GM23338 (cell line): Measurements from ENCODE around the gene RHEBL1. TPM values are rescaled to one million over a fixed set of nuclear protein-coding genes. Genes with fewer than 3 reads are reported as not detected.

Experiments used
- ATAC-seq: fragments of 200-7000 bp; cut with Tn5 transposase; 3 replicates; pipeline ENCODE4 v1.9.1; 2020
- DNase-seq: peaks from one replicate; pipeline ENCODE4 v3.0.0-alpha.2; 2015; ENCODE audit warnings: low spot score
- H2AFZ ChIP-seq: fragments of 200-600 bp; sonication (generic); 2 replicates; pipeline ENCODE4 v1.8.0; 2016; ENCODE audit warnings: antibody characterized with exemption, mild to moderate bottlenecking, moderate library complexity
- H3F3A ChIP-seq: fragments of 200-600 bp; sonication (generic); replicated peaks from 2 replicates; pipeline ENCODE4 v1.8.0; 2017; ENCODE audit warnings: antibody characterized with exemption, mixed run types, low read depth
- H3K27ac ChIP-seq: fragments of 200-600 bp; sonication (generic); 2 replicates; pipeline ENCODE4 v1.6.1; 2016; ENCODE audit warnings: low read depth
- H3K27me3 ChIP-seq: fragments of 200-600 bp; sonication (generic); 2 replicates; pipeline ENCODE4 v1.8.0; 2016; ENCODE audit warnings: mild to moderate bottlenecking, mixed run types, moderate library complexity; ENCODE audit not compliant: insufficient read depth
- H3K36me3 ChIP-seq: fragments of 200-600 bp; sonication (generic); 2 replicates; pipeline ENCODE4 v1.8.0; 2016; ENCODE audit warnings: mild to moderate bottlenecking; ENCODE audit not compliant: insufficient read depth
- H3K4me1 ChIP-seq: fragments of 200-600 bp; sonication (generic); 2 replicates; pipeline ENCODE4 v1.8.0; 2016; ENCODE audit warnings: mild to moderate bottlenecking, moderate library complexity; ENCODE audit not compliant: insufficient read depth
- H3K4me2 ChIP-seq: fragments of 200-600 bp; sonication (generic); 2 replicates; pipeline ENCODE4 v1.7.1; 2017; ENCODE audit warnings: mixed run types
- H3K4me3 ChIP-seq: fragments of 200-600 bp; sonication (generic); 2 replicates; pipeline ENCODE4 v1.6.1; 2016; ENCODE audit warnings: mixed run types
- H3K79me2 ChIP-seq: fragments of 200-600 bp; sonication (generic); replicated peaks from 2 replicates; pipeline ENCODE4 v1.8.0; 2017; ENCODE audit warnings: mild to moderate bottlenecking; ENCODE audit not compliant: insufficient read depth
- H3K9me2 ChIP-seq: fragments of 200-600 bp; sonication (generic); 2 replicates; pipeline ENCODE4 v1.8.0; 2017; ENCODE audit not compliant: insufficient read depth
- H4K20me1 ChIP-seq: fragments of 200-600 bp; sonication (generic); replicated peaks from 2 replicates; pipeline ENCODE4 v1.8.0; 2017; ENCODE audit warnings: mild to moderate bottlenecking; ENCODE audit not compliant: insufficient read depth
- H3K27ac Mint-ChIP-seq: 2 replicates; pipeline ENCODE4 v1.8.0; 2020; ENCODE audit warnings: inconsistent platforms, mild to moderate bottlenecking, moderate library complexity, mixed read lengths
- H3K27me3 Mint-ChIP-seq: 3 replicates; pipeline ENCODE4 v1.8.0; 2022; ENCODE audit warnings: low read depth, mild to moderate bottlenecking, moderate library complexity, mixed read lengths, inconsistent platforms; ENCODE audit not compliant: insufficient read depth, poor library complexity
- H3K36me3 Mint-ChIP-seq: 3 replicates; pipeline ENCODE4 v1.8.0; 2021; ENCODE audit warnings: low read depth, mild to moderate bottlenecking, inconsistent platforms, moderate library complexity, mixed read lengths
- H3K4me1 Mint-ChIP-seq: 3 replicates; pipeline ENCODE4 v1.8.0; 2020; ENCODE audit warnings: mild to moderate bottlenecking, inconsistent platforms, mixed read lengths
- H3K4me3 Mint-ChIP-seq: 3 replicates; pipeline ENCODE4 v1.8.0; 2021; ENCODE audit warnings: moderate library complexity, mild to moderate bottlenecking, inconsistent platforms, mixed read lengths
- H3K9me3 Mint-ChIP-seq: 3 replicates; pipeline ENCODE4 v1.8.0; 2020; ENCODE audit warnings: moderate library complexity, mild to moderate bottlenecking, inconsistent platforms, mixed read lengths
- ETS1 ChIP-seq: IDR thresholded peaks from 2 replicates; pipeline ENCODE4 v1.6.1; 2016; ENCODE audit warnings: antibody characterized with exemption
- EZH2 ChIP-seq: fragments of 200-600 bp; sonication (generic); IDR thresholded peaks from one replicate; pipeline ENCODE4 v1.8.0; 2017; ENCODE audit warnings: antibody characterized with exemption, mild to moderate bottlenecking, low read depth; ENCODE audit not compliant: unreplicated experiment
- NANOG ChIP-seq: IDR thresholded peaks from 2 replicates; pipeline ENCODE4 v1.6.1; 2016; ENCODE audit warnings: antibody characterized with exemption, borderline replicate concordance
- POLR2AphosphoS5 ChIP-seq: IDR thresholded peaks from 2 replicates; pipeline ENCODE4 v1.6.1; 2016; ENCODE audit warnings: antibody characterized with exemption, low read depth
- REST ChIP-seq: IDR thresholded peaks from one replicate; pipeline ENCODE4 v1.6.1; 2018; ENCODE audit warnings: antibody characterized with exemption; ENCODE audit not compliant: unreplicated experiment
- STAT1 ChIP-seq: IDR thresholded peaks from one replicate; pipeline ENCODE4 v1.6.1; 2016; ENCODE audit warnings: antibody characterized with exemption; ENCODE audit not compliant: unreplicated experiment
- ZNF331 ChIP-seq: fragments of 250-450 bp; sonication (Bioruptor Pico); IDR thresholded peaks from 2 replicates; pipeline ENCODE4 v1.5.0; 2020; ENCODE audit warnings: low read depth, mild to moderate bottlenecking, moderate library complexity
- ZNF462 ChIP-seq: fragments of 250-450 bp; sonication (Bioruptor Pico); IDR thresholded peaks from 2 replicates; pipeline ENCODE4 v1.5.0; 2020; ENCODE audit warnings: mild to moderate bottlenecking, moderate library complexity
- polyA plus RNA-seq: library from polyadenylated mRNA; unstranded; fragments of >200 nt; fragmentation: Nextera tagmentation; extraction: Ambion mirVana; gene quantifications from 2 replicates; pipeline ENCODE4 v1.2.1, GENCODE V29; 2016
- total RNA-seq: library from RNA; depleted of rRNA; stranded (reverse); fragments of >200 nt; shearing (Covaris generic); gene quantifications from 2 replicates; pipeline ENCODE4 v1.2.3, GENCODE V29; 2014

RHEBL1 gene
- total and polyA plus RNA-seq, 2 experiments from 2014 or later = 9.4 to 11.8 TPM

GRCh38 chr12:49021292-49021915 is 48.4 kb downstream of the RHEBL1 start:
- H3K4me2 ChIP-seq = no peak overlapping the region
- H3F3A ChIP-seq = peaks cover 16% of the 10 kb centered on the region; the same call in 1 of the 2 replicates
- TF ChIP-seq EZH2 = no peak
- TF ChIP-seq ZNF331 = no peak
- no peak for TF ChIP-seq ZNF462 (CRISPR knock-in tag)
- no peak overlapping the region for H3K4me3 Mint-ChIP-seq
- ATAC-seq (no peak), DNase-seq (no peak)
- H3K27me3 Mint-ChIP-seq = peaks cover 11% of the 10 kb centered on the region
- no peak overlapping the region for H3K27ac Mint-ChIP-seq
- H3K4me1 ChIP-seq = peaks cover 5% of the 10 kb centered on the region; the same call in 1 of the 2 replicates
- H3K9me2 ChIP-seq = no peaks in the 10 kb centered on the region
- no peaks in the 10 kb centered on the region for H3K79me2 ChIP-seq
- H3K27ac ChIP-seq = no peak overlapping the region
- no peak overlapping the region for H2AFZ ChIP-seq
- peaks cover 18% of the 10 kb centered on the region; the same call in 2 of the 3 replicates for H3K4me1 Mint-ChIP-seq
- H3K27me3 ChIP-seq = no peaks in the 10 kb centered on the region
- H3K36me3 ChIP-seq = peaks cover 39% of the 10 kb centered on the region
- no peak overlapping the region for H3K4me3 ChIP-seq
- H4K20me1 ChIP-seq = peaks cover 15% of the 10 kb centered on the region
- no peaks in the 10 kb centered on the region for H3K9me3 Mint-ChIP-seq
- H3K36me3 Mint-ChIP-seq = peaks cover 50% of the 10 kb centered on the region

DNA sequence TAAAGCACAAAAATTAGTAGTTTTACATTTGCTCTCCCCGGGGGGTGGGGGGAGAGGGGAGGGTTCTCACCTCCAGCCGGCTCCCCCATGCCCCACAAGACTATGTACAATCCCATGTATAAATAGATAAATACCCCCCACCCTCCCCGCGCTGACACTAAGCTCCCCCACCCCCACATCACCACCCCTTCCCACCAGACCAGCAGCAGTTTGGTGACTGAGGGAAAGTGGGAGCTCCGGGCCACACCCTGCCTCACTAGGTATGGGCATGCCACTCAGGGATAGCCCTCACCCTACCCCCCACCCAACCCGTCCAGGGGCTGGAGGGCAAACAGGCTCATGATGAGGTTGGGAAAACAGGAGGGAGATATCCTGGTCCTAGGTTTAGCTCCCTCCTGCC is 49.3 kb downstream of the RHEBL1 start:
- H3K4me3 ChIP-seq = no peak overlapping the region
- Mint-ChIP-seq H3K9me3 (no peaks in the 10 kb centered on the region), H3K27me3 (peaks cover 17% of the 10 kb centered on the region), H3K4me1 (peaks cover 18% of the 10 kb centered on the region; the same call in 2 of the 3 replicates), H3K27ac (no peak overlapping the region), H3K4me3 (no peak overlapping the region), H3K36me3 (peaks cover 40% of the 10 kb centered on the region)
- peaks cover 9% of the 10 kb centered on the region for H4K20me1 ChIP-seq
- ATAC-seq = no peak
- H3K36me3 ChIP-seq = peaks cover 30% of the 10 kb centered on the region
- H3K4me1 ChIP-seq = peaks cover 5% of the 10 kb centered on the region; the same call in 1 of the 2 replicates
- no peak overlapping the region for H3K27ac ChIP-seq
- no peaks in the 10 kb centered on the region for H3K9me2 ChIP-seq
- no peak overlapping the region for H2AFZ ChIP-seq
- TF ChIP-seq POLR2AphosphoS5 (no peak), REST (no peak), STAT1 (no peak), NANOG (no peak), ETS1 (no peak)
- no peak overlapping the region for H3K4me2 ChIP-seq
- H3F3A ChIP-seq = peaks cover 16% of the 10 kb centered on the region; the same call in 1 of the 2 replicates
- no peaks in the 10 kb centered on the region for H3K27me3 ChIP-seq
- H3K79me2 ChIP-seq = no peaks in the 10 kb centered on the region
- DNase-seq = no peak
